Activated CD8-positive, alpha-beta memory T cell treated with anti-CD3 and anti-CD28 coated beads for 24 hours (primary cell): Measurements from ENCODE around the gene MRPL20.
"Not testable (repeated sequence)": the region's sequence is repeated elsewhere in the genome, so short reads cannot be mapped to it uniquely, and the experiment has no call there.

ENCODE experiments used
- DNase-seq: peaks from one replicate; pipeline ENCODE4 v3.0.0-alpha.2; 2020

Gene MRPL20

DNA sequence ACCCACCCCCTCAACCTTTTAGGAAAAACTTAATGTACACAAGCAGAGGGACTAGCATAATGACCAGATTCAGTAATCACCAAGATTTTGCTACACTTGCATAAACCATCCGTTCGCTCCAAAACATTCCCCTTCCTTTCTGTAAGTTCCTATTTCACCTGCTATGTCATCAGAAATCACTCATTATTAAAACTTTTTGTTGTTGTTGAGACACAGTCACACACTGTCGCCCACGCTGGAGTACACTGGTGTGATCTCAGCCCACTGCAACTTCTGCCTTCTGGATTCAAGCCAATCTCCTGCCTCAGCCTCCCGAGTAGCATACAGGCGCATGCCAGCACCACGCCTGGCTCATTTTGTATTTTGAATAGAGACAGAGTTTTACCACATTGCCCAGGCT lies 3.4 kb downstream of the MRPL20 start:
- no peak for DNase-seq

DNA sequence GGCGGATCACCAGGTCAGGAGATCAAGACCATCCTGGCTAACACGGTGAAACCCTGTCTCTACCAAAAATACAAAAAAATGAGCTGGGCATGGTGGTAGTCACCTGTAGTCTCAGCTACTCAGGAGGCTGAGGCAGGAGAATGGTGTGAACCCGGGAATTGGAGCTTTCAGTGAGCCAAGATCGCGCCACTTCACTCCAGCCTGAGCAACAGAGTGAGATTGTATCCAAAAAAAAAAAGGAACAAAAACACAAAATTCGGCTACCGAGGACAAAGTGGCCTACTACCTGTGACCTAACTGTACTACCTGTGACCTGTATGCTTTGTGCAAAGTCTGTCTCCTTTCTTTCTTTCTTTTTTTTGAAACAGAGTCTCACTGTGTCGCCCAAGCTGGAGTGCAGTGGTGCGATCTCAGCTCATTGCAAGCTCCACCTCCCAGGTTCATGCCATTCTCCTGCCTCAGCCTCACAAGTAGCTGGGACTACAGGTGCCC lies 4.1 kb downstream of the MRPL20 start:
- not testable (repeated sequence) for DNase-seq

DNA sequence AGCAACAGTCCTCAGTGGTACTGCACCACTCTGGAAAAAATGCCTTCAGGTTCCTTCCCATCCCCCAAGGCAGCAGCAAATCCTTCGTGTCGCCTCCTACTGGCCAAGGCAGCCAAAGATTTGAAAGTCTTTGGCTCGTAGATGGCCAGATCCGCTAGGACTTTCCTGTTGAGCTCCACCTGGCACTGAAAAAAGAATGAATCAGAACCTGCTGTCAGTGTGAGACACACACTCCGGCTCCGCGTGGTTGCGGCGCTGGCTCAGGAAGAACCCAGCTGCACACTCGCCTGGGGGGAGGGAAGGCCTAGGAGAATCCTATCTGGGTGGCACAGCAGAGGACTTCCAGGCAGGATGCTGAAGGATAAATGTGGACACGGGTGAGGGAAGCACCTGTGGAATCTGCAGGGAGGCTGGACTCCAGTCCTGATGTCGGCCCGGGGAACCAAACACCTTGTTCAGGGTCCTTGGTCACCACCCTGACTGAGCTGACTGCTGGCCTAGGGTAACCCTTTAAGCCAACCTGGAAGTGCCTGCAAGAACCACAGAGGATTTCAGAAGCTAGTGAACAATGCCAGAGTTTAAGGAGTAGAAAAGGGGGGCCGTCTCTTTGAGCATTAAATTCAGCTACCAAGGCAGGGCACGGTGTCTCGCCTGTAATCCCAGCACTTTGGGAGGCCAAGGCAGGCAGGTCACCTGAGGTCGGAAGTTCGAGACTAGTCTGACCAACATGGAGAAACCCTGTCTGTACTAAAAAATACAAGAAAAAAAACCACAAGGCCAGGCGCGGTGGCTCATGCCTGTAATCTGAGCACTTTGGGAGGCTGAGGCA lies 4.8 kb downstream of the MRPL20 start:
- DNase-seq: peak; percentile 67

DNA sequence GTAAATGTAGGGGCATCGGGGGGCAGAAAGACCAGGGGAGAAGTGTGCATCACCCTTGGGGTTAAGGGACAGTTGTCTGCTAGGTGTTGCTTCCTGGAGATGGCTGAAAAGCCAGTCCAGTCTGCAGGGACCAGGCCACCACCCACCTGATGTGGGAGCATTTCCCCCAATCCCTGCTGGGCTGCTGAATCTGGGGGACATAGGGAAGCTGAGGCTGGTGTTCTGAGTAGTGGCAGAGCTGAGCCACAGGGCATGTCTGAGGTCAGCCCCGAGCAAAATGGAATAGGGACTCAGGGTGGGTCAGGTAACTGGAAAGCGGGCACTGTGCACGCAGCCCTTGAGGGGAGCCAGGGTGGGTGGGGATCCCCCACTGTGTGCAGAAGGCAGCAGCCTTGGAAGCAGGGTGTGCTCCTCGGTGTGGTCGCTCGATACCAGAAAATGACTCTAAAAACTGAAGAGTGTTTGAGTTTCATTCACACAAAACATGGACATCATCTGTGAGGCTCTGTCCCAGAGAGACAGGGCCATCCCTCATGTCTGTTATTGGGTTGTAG lies 5.6 kb downstream of the MRPL20 start:
- no peak for DNase-seq

DNA sequence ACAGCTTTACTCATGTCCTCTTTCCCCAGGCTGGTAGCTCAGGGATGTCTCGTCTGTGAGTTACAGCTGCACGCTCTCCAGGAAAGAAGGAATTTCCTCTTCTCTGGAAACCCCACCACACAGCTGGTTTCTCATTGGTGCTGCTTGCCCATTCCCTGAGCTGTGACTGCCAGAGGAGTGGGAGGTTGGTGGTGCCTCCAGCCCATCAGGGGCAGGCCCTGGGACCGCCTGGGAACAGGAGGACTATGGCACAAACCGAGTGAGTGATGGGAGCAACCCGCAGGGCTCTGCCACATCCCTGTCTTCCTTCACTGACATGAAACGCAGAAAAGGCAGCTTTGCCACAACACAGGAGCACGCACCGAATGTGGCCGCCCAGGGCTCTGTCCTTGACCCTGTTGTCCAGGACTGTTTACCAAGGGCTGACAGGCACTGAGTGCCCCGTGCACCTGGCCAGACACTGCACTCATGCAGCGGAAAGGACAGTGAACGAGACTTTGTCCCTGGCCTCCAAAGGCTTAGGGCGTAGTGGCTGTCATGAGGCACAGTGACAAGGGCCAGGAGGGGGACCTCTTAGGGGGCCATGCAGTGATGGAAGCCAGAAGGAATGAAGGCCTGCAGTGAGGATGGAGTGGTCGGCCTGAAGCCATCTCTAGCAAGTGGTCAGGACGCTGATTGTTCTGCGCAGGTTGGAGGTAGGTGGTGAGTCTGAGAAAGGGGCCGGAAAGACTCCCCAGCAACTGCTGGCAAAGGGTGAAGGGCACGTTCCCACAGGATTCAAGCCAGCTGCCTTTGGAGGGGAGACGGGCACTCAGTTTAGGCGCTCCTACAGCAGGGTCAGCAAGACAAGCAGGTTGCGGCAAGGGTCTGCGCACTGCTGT lies 6.3 kb downstream of the MRPL20 start:
- no peak for DNase-seq

DNA sequence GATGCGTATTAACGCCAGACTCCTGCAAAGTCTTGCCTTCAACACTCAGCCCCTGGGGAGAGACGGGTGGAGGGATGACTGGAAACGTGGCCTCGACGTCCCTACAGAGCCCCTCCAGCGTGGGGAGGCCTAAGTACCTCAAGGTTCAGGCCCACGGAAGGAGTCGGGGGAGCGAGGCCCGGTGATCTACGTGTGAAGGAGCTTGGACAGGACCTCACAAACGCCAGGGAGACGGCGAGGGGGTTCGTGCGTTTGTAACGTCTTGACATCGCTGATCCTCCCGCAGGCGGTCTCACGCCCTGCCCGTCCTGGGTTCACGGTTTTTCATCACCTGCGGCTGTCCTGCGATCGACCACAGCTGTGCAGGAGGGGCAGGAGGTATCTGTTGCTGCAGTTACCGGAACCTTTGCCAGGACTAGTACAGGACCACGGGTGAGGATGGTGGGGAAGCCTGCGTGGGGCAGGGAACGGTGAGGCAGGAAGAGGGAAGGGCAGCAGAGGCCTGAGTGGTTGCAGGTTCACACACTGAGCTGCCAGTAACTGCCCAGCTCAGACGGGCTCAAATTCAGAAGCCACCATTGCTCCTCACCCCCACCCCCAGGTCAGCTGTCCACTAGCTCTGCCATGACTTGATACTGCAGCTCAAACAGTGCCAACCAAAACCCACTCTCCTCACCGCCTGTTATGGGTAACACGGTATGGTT lies 7.1 kb downstream of the MRPL20 start:
- no peak for DNase-seq

DNA sequence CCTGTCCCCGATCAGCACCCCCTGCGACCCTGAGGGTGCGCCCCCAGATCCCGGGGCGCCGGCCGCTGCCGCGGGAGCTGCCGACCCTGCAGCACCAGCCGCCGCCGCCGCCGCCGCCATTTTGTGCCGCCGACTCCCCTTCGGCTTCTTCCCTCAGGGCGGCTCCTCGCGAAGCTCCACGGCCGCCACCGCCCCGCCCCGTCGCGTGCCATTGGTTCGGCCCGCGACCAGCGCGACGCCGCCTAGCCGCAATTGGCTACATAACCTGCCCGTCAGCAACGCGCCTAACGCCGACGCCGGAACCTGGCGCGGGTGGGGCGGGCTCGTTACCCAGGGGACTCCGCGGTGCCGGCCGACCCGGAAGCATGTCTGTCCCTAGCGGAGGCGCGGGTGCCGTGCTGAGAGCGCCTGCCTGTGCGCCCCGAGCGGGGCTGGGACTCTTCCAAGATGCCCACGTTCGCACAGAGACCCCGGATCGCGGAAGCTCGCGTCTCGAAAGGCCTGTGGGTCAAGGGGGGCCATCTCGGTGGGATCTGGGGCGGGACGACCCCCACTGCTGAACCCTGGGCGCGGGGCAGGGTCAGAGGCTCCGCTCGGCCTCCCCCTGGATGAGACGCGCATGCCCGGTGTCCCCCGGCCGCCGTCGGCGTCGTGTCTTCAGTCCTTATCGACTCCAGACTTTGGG lies 7.8 kb downstream of the MRPL20 start, which contains the start of gene CCNL2:
CCNL2 (minus strand) TSS at position 149 of the 685 bp plus-strand sequence; CDS start at position 120, 29 bp downstream.
- DNase-seq: peak; percentile 99

DNA sequence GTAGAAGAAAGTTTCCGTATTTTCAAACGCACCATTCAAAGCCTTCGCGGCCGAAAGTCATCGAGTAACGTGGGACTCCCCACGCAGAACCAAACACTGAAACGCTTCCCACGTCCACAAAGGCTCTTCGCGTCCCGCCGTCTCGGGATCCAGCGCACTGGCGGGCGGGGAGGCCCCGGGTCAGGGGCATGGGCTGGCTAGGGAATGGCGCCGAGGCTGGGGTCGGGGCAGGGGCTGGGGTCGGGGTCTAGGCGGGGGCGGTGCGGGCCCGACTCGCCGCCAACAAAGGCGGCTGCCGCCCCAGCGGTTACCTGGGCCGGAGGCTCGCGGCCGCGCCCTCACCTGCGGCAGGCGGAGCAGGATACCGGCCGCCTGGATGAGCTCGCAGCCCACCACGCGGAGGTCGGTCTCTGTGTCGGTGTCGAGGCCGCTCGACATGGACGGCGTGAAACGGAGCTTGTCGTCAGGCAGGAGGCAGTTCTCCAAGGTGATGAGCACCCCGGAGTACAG lies 8.4 kb downstream of the MRPL20 start:
- no peak for DNase-seq

DNA sequence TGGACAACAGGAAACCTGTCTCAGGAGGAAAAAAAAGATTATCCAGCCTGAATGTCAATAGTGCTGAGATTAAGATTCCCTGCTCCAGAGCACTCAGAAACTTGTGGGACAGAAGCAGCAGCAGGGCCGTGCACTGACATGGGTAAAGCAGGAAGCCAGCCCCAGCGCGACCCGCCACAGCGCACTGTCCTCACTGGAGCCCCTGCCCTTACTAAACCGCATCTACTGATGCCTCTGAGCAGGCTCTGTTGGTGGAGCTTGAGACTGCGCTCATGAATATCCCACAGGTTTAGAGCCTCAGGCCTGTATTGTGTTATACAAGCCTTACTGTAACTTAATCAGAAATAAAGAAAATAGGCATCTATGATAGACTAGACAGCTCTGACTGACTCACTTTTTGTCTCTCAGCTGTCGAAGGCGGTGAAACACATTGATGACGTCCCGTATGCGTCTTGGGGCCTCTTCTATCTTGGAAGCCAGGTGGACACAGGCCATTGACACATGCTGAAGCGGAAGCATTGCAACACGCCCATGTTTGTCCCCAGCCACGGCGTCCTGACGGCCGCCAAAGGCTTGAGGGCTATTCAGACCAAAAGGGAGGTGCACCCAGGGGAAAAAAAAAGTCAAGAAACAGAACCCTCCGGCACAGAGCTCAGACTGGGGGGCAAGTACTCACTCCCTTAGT lies 9.1 kb downstream of the MRPL20 start:
- no peak for DNase-seq

DNA sequence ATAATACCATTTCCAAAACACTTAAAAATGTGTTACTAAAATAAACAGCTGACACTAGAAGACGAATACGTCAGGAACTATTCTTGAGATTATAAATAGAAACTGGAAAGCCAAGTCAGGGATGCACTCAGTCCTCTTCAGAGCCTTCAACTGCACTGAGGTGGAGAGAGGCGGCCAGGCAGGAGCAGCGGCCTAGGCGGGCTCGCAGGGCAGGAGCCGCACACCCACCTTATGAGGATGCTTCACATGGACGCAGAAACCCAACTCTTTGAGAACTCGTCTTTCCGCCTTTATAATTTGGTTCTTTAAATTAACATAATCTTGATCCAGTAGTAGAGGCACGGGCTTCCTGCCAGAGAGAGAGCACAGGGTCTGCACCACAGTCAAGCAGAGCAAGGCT lies 11.9 kb downstream of the MRPL20 start:
- DNase-seq: no peak

DNA sequence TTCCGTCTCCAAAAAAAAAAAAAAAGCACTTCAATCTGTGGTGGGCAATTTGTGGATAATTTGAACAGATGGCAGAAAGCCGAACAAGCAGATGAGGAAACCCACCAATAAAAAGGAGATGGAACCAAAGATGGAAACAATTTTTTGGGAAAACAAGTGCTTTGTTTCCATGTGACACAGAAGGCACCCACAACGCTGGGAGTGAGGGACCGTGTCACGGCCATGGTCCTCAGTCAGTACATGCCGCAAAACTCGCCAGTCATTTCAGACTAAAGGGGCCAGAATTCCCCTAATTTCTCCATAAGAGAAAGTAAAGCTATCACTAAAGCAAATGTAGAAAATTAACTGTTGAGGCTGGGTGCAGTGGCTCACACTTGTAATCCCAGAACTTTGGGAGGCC lies 13.0 kb downstream of the MRPL20 start:
- no peak for DNase-seq

DNA sequence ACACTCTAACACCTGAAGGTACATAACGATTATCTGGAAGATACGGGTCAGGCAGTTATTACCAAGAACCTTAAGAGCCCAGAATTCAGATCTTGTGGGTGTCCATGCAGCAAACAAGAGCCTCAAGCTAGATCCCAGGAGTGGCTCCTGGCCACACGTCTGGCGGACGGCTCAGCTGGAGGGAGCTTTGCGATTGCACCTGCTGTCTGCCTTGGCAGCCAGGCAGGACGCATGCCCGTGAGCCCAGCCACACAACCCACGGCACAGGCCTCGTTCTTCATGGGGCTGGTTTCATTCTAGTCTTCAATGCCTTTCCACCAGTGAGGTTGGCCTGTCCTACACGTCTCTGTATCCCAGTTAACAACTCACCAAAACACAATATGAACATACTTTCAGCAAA lies 13.7 kb downstream of the MRPL20 start:
- no peak for DNase-seq

DNA sequence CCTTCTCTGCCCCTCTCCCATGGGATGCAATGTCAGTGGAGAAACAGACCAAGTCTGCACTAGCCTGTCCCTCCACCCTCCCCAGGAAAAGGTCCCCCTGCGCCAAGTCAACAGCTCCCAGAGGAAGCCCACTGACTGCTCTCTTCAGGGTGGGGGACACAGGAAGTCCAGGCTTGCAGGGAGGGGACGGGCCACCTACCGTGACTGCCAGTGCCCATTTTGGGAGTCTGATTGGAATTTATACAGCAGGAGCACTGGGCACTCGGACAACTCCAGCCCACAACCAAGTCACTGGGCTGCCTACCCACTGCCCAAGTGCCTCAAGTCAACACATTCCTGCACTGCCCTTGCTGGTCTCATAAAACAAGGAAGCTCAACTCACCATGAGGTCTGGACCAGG lies 14.1 kb downstream of the MRPL20 start:
- no peak for DNase-seq

DNA sequence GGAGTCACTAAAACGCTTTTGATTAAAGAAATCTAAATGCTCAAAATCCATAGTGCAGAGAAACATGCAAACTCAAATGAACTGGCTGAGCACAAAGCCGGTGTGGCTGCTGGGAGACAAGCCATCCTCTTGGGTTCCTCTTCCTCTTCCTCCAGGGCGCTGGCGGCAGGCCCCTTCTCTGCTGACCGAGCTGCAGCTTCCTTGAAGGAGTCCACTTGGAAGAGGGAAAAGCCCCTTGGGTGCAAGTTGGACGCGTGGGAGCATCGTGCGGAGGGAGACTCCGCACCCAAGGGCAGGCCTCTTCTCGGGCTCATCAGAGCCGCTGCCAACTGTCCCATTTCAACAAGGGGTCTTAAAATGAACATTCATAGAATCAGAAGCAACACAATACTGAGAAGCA lies 15.9 kb downstream of the MRPL20 start:
- DNase-seq: no peak

DNA sequence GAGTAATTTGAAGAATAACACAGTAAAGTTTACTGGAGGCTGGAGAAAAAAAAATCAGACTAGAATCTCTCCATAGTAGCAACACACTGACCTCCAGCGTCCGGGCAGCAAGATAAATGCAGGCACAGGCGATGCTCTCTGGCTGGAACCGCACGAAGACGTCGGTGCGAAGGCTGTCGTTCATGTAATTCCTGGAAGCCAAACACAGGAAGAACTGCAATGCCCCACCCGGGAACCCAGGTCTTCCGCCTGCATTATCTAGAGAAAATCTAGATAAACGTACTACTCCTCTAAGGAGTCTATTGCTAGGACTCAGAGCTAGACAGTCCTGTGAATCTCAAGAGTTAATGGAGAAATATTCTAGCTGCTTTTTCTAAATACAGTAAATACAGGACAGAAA lies 16.4 kb downstream of the MRPL20 start:
- DNase-seq: no peak

DNA sequence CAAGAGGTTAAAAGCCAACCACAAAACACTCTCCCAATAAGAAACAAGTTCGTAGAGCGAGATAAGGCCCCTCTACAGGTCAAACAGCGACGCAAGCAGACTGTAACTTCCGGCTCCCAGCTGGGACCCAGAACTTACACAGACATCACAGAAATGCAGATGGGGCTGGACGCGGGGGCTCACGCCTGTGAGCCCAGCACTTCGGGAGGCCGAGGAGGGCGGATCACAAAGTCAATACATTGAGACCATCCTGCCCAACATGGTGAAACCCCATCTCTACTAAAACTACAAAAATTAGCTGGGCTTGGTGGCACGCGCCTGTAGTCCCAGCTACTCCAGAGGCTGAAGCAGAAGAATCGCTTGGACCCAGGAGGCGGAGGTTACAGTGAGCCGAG lies 19.0 kb downstream of the MRPL20 start:
- DNase-seq: no peak

DNA sequence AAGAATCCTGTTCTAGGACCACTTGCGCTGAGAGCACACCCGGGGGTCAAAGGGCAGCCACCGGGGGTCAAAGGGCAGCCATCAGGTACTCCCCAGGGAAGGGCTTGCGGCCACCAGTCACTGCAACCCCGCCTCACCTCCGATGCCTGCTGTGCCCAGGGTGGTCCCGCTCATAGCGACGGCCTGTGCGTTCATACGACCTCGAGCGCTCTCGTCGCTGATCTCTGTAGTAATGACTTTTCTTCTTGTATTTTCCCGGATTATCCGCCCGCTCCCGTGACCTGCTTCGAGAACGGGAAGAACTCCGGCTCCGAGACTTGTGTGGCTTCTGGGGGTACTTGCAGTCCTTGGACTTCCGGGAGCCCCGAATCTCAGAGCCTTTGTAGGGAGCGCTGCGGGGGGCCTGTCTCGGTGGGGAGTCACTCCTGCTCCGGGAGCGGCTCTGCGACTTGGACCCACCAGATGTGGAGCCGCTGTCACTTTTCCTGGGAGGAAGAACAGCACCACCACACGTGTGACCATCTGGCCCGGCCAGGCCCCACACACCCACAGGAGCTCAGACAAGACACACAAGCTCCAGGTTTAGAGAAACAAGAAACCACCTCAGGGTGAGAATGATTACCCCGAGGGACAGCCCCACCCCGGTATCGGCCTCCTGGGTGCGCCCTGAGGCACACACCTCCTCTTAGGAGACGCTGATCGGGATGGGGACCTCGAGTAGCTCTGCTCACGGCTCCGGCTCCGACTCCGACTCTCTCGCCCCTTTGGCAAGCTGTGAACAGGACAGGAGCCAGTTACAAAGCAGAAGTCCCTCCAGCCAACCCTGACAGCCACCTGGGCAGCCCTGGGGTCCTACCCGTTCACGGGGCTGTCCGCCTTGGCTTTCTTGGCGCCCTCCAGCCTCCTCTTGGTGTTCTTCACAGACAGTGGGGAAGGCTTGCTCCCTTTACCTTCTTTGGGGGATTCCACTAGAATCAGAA lies 19.7 kb downstream of the MRPL20 start:
- DNase-seq: no peak

DNA sequence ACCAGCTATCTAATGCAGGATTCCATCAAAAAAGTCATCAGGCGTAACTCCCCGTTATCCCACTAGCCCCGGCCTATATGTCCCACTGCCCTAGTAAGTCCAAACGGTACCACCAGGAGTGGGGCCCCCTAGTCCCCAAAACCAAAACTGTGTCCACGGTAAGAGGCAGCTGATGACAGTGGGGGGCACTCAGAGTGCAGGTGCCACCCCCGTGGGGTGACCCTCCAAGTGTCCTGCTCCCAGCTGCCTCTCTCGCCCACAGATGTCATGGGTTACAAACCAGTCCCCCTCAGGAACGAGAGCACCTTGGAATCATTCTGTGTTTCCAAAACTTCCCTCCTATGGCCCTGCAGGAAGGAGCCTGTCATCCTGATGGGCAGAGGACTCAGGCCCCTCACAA lies 21.2 kb downstream of the MRPL20 start:
- no peak for DNase-seq

DNA sequence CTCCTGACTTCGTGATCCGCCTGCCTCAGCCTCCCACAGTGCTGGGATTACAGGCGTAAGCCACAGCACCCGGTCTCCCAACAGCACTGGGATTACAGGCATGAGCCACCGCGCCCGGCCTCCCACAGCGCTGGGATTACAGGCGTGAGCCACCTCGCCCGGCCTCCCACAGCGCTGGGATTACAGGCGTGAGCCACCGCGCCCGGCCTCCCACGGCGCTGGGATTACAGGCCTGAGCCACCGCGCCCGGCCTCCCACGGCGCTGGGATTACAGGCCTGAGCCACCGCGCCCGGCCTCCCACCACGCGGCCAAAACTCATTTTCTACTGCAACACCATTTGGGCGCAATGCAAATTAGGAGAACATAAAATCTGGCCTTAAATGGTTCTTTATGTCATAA lies 21.8 kb downstream of the MRPL20 start:
- DNase-seq: not testable (repeated sequence)

DNA sequence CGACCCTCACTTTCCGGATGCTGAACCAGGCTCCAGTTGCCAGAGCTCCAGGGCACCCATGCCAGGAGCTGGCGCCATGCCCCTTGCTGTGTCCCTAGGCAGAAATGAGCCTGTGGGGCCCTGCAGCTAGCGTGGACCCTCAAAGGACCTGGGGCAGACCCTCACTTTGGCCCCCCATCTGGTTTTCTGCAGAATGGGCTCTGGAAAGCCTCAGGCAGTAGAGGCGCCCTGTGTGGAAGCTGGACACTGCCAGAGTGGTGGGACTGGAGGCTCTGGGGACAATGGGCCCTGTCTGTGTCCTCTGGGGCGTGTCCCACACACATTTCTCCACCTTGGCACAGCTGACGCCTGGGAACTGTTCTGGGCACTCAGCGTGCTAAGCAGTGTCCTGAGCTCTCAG lies 25.8 kb downstream of the MRPL20 start:
- no peak for DNase-seq
